Neutrophil (primary cell): ENCODE measurements around the gene XPNPEP1.

Source experiments
- H3K27ac ChIP-seq: fragments of 200-600 bp; sonication (generic); 2 replicates; pipeline ENCODE4 v1.5.1; 2016; ENCODE audit warnings: mild to moderate bottlenecking, moderate library complexity
- H3K27me3 ChIP-seq: fragments of 200-600 bp; sonication (generic); 2 replicates; pipeline ENCODE4 v1.6.0; 2016; ENCODE audit warnings: mild to moderate bottlenecking
- H3K36me3 ChIP-seq: fragments of 200-600 bp; sonication (generic); 2 replicates; pipeline ENCODE4 v1.5.1; 2017
- H3K4me1 ChIP-seq, 2 experiments: fragments of 200-600 bp in 1 of 2; sonication (generic) in 1 of 2; 1 replicate in 1 of 2; 2 replicates in 1 of 2; pipeline versions ENCODE4 v1.5.1 to v1.6.1; 2013 to 2016; ENCODE audit warnings: low read depth in 1 of 2, low read length in 1 of 2, mild to moderate bottlenecking in 1 of 2, moderate library complexity in 1 of 2; ENCODE audit not compliant: control insufficient read depth in 1 of 2, insufficient read depth in 1 of 2
- H3K4me3 ChIP-seq, 2 experiments: fragments of 200-600 bp in 1 of 2; sonication (generic) in 1 of 2; 1 replicate in 1 of 2; 2 replicates in 1 of 2; pipeline ENCODE4 v1.5.1; 2013 to 2016; ENCODE audit warnings: low read depth in 1 of 2, low read length in 1 of 2, mild to moderate bottlenecking in 1 of 2, moderate library complexity in 1 of 2
- H3K9me3 ChIP-seq: fragments of 200-600 bp; sonication (generic); 2 replicates; pipeline ENCODE4 v1.5.1; 2016
- CTCF ChIP-seq: fragments of 200-600 bp; sonication (generic); IDR thresholded peaks from 2 replicates; pipeline ENCODE4 v1.5.1; 2016; ENCODE audit warnings: antibody characterized with exemption

Gene XPNPEP1

GRCh38 chr10:109851616-109852474 is 71.5 kb downstream of the XPNPEP1 start:
- Histone ChIP-seq H3K27ac (no peak overlapping the region), H3K27me3 (peaks cover 20% of the 10 kb centered on the region), H3K9me3 (no peaks in the 10 kb centered on the region), H3K4me1 (no peaks in the 10 kb centered on the region), H3K36me3 (no peaks in the 10 kb centered on the region), H3K4me3 (no peak overlapping the region)
- TF ChIP-seq CTCF: no peak

- H3K4me3 ChIP-seq: no peak overlapping the region
- no peak overlapping the region for H3K27ac ChIP-seq
- no peaks in the 10 kb centered on the region for H3K36me3 ChIP-seq
- peaks cover 43% of the 10 kb centered on the region for H3K27me3 ChIP-seq
- no peak for TF ChIP-seq CTCF
- no peaks in the 10 kb centered on the region for H3K4me1 ChIP-seq
- no peaks in the 10 kb centered on the region for H3K9me3 ChIP-seq
Measured at GRCh38 chr10:109846832-109847231, 76.5 kb downstream of the XPNPEP1 start.

GRCh38 chr10:109845308-109845707 is 78.0 kb downstream of the XPNPEP1 start:
- no peak for TF ChIP-seq CTCF
- Histone ChIP-seq H3K27me3 (peaks cover 45% of the 10 kb centered on the region), H3K4me1 (no peaks in the 10 kb centered on the region), H3K36me3 (no peaks in the 10 kb centered on the region), H3K9me3 (no peaks in the 10 kb centered on the region), H3K27ac (no peak overlapping the region), H3K4me3 (no peak overlapping the region)

GRCh38 chr10:109838592-109839244 is 84.6 kb downstream of the XPNPEP1 start:
- H3K27ac ChIP-seq: no peak overlapping the region
- no peaks in the 10 kb centered on the region for H3K4me1 ChIP-seq
- H3K4me3 ChIP-seq: no peak overlapping the region
- H3K9me3 ChIP-seq: no peaks in the 10 kb centered on the region
- TF ChIP-seq CTCF: no peak
- H3K36me3 ChIP-seq: no peaks in the 10 kb centered on the region
- peaks cover 23% of the 10 kb centered on the region for H3K27me3 ChIP-seq

GRCh38 chr10:109837384-109837783 is 85.9 kb downstream of the XPNPEP1 start:
- Histone ChIP-seq H3K27me3 (peaks cover 21% of the 10 kb centered on the region), H3K27ac (no peak overlapping the region), H3K4me3 (no peak overlapping the region), H3K36me3 (no peaks in the 10 kb centered on the region), H3K4me1 (no peaks in the 10 kb centered on the region), H3K9me3 (no peaks in the 10 kb centered on the region)
- TF ChIP-seq CTCF: no peak
